Measurements from ENCODE around the gene PDE6D.

The PDE6D gene

GRCh38 chr2:231710799-231711676 lies 70.0 kb downstream of the PDE6D start:
- intact Hi-C loops (cut with DNase I): loop anchor here (2.0 kb wide), 1 partner anchor 96 kb away; no protein-coding TSS in a partner anchor
- DNase-seq: peak in 11 of 42 donors; percentile 18 to 67 (median 36)

GRCh38 chr2:231709981-231710798 lies 70.9 kb downstream of the PDE6D start:
- DNase-seq: peak; percentile 45 to 91 (median 81)
- intact Hi-C loops (cut with DNase I): loop anchor here (2.0 kb wide), 2 partner anchors 23 to 95 kb away; no protein-coding TSS in a partner anchor

- intact Hi-C loops (cut with DNase I): loop anchor here (2.0 kb wide), 1 partner anchor 23 kb away; no protein-coding TSS in a partner anchor
- DNase-seq: peak in 25 of 42 donors; percentile 28 to 67 (median 46)
These were observed 71.5 kb downstream of the PDE6D start for GRCh38 chr2:231709636-231709980.

- intact Hi-C loops (cut with DNase I): loop anchor here (2.0 kb wide), 1 partner anchor 22 kb away; no protein-coding TSS in a partner anchor
These were observed 72.1 kb downstream of the PDE6D start for GRCh38 chr2:231708773-231709635.

GRCh38 chr2:231707927-231708772 lies 72.9 kb downstream of the PDE6D start, which contains the start of gene PTMA:
PTMA (plus strand) TSS chr2:231708525; CDS start chr2:231708707, 182 bp downstream.
- intact Hi-C loops (cut with DNase I): loop anchor here (1.0 to 2.0 kb wide), 3 partner anchors 21 to 46 kb away; no protein-coding TSS in a partner anchor
- peak; percentile 98 to 100 (median 100) for DNase-seq

More at GRCh38 chr2:231708773-231709635, 72.1 kb downstream of the PDE6D start:
- peak in 33 of 42 donors; percentile 35 to 82 (median 58) for DNase-seq

- DNase-seq: no peak
- intact Hi-C loops (cut with DNase I): loop anchor here (1.0 to 2.0 kb wide), 2 partner anchors 27 to 45 kb away; no protein-coding TSS in a partner anchor
These were observed 73.5 kb downstream of the PDE6D start for GRCh38 chr2:231707625-231707926.

GRCh38 chr2:231706731-231707624 lies 74.1 kb downstream of the PDE6D start:
- peak; percentile 97 to 100 (median 99) for DNase-seq
- intact Hi-C loops (cut with DNase I): loop anchor here (1.0 to 2.0 kb wide), 2 partner anchors 26 to 45 kb away; no protein-coding TSS in a partner anchor

- intact Hi-C loops (cut with DNase I): no loop called here
- DNase-seq: no peak
These were observed 77.1 kb downstream of the PDE6D start for GRCh38 chr2:231704017-231704416.

GRCh38 chr2:231701456-231702373 lies 79.4 kb downstream of the PDE6D start:
- DNase-seq: peak in 29 of 42 donors; percentile 45 to 87 (median 68)
- intact Hi-C loops (cut with DNase I): no loop called here

GRCh38 chr2:231699006-231699405 lies 82.1 kb downstream of the PDE6D start:
- intact Hi-C loops (cut with DNase I): no loop called here
- peak in 4 of 42 donors; percentile 15 to 66 (median 43) for DNase-seq

GRCh38 chr2:231696004-231696367 lies 85.1 kb downstream of the PDE6D start:
- intact Hi-C loops (cut with DNase I): no loop called here
- DNase-seq: no peak

GRCh38 chr2:231693956-231694355 lies 87.1 kb downstream of the PDE6D start:
- intact Hi-C loops (cut with DNase I): no loop called here
- DNase-seq: no peak

- DNase-seq: no peak
- intact Hi-C loops (cut with DNase I): no loop called here
These were observed 88.2 kb downstream of the PDE6D start for GRCh38 chr2:231692847-231693246.

GRCh38 chr2:231691251-231691772 lies 89.8 kb downstream of the PDE6D start:
- no peak for DNase-seq
- intact Hi-C loops (cut with DNase I): no loop called here

- DNase-seq: no peak
- intact Hi-C loops (cut with DNase I): no loop called here
These were observed 91.8 kb downstream of the PDE6D start for GRCh38 chr2:231689124-231689893.

All from head of caudate nucleus (tissue), 42 donors.